KBM-7 (cell line): ENCODE measurements around the gene OSBPL10.
"Not testable (repeated sequence)": the region's sequence is repeated elsewhere in the genome, so short reads cannot be mapped to it uniquely, and the experiment has no call there.

ENCODE experiments used
- DNase-seq: peaks from one replicate; pipeline ENCODE4 v3.0.0-alpha.2; 2015
- in situ Hi-C: fragments of 300-500 bp; cut with MboI; formaldehyde crosslinking; loops from 2 replicates; pipeline ENCODE4 v1.14.3; 2020; ENCODE audit warnings: low sequenced_read_pairs, low pct_unique_long_range_greater_than_20kb, mixed read lengths

OSBPL10 gene

GRCh38 chr3:31981206-31982181, at the start of gene OSBPL10, which contains the start of gene ZNF860:
OSBPL10 (minus strand) TSS chr3:31981262; CDS start chr3:31981179, 83 bp downstream.
ZNF860 (plus strand) TSS chr3:31981750; CDS start chr3:31989080, 7,330 bp downstream.
- DNase-seq, result peak; percentile 71

GRCh38 chr3:32026593-32026992, 45.5 kb upstream of the OSBPL10 start:
- DNase-seq, result no peak
- in situ Hi-C loops, result no loop called here

More at GRCh38 chr3:31981206-31982181, at the start of gene OSBPL10, which contains the start of gene ZNF860:
- in situ Hi-C loops, result no loop called here

GRCh38 chr3:32022947-32023346, 41.9 kb upstream of the OSBPL10 start:
- in situ Hi-C loops, result no loop called here
- no peak for DNase-seq

- in situ Hi-C loops, result no loop called here
- no peak for DNase-seq
Measured at GRCh38 chr3:32021748-32022147, 40.7 kb upstream of the OSBPL10 start.

- no peak for DNase-seq
- in situ Hi-C loops, result no loop called here
Measured at GRCh38 chr3:32021155-32021554, 40.1 kb upstream of the OSBPL10 start.

- DNase-seq, result peak; percentile 79
- in situ Hi-C loops, result no loop called here
Measured at GRCh38 chr3:32018757-32019564, 37.9 kb upstream of the OSBPL10 start.

GRCh38 chr3:32017286-32017685, 36.2 kb upstream of the OSBPL10 start:
- in situ Hi-C loops, result no loop called here
- no peak for DNase-seq

- in situ Hi-C loops, result not testable (repeated sequence)
Measured at GRCh38 chr3:32015638-32016037, 34.6 kb upstream of the OSBPL10 start.

GRCh38 chr3:32010699-32011098, 29.6 kb upstream of the OSBPL10 start:
- DNase-seq, in situ Hi-C loops: not testable (repeated sequence)

More at GRCh38 chr3:32015638-32016037, 34.6 kb upstream of the OSBPL10 start:
- DNase-seq, result not testable (repeated sequence)

GRCh38 chr3:32009957-32010356, 28.9 kb upstream of the OSBPL10 start:
- in situ Hi-C loops, result no loop called here
- peak; percentile 40 for DNase-seq

- no peak for DNase-seq
- in situ Hi-C loops, result no loop called here
Measured at GRCh38 chr3:32009101-32009500, 28.0 kb upstream of the OSBPL10 start.

GRCh38 chr3:32004113-32004765, 23.2 kb upstream of the OSBPL10 start:
- DNase-seq, result no peak
- in situ Hi-C loops, result no loop called here

GRCh38 chr3:32003380-32003779, 22.3 kb upstream of the OSBPL10 start:
- DNase-seq, result no peak
- in situ Hi-C loops, result no loop called here

GRCh38 chr3:32002561-32003368, 21.7 kb upstream of the OSBPL10 start:
- DNase-seq, result no peak
- in situ Hi-C loops, result no loop called here

GRCh38 chr3:32000877-32001276, 19.8 kb upstream of the OSBPL10 start:
- in situ Hi-C loops, result no loop called here
- DNase-seq, result no peak

GRCh38 chr3:31999907-32000439, 18.9 kb upstream of the OSBPL10 start:
- DNase-seq, result no peak
- in situ Hi-C loops, result no loop called here

- DNase-seq, result no peak
- in situ Hi-C loops, result no loop called here
Measured at GRCh38 chr3:31997500-31997899, 16.4 kb upstream of the OSBPL10 start.

- in situ Hi-C loops, result no loop called here
- no peak for DNase-seq
Measured at GRCh38 chr3:31996195-31996594, 15.1 kb upstream of the OSBPL10 start.
